Measurements from ENCODE around the gene DBNDD2.

Gene DBNDD2

GRCh38 chr20:45407783-45408645, at the start of gene DBNDD2:
TSS of gene DBNDD2 (plus strand) at chr20:45408289. CDS start at chr20:45408468, 179 bp downstream.
- DNase-seq (ENCODE audit: low read depth): no peak

DNA sequence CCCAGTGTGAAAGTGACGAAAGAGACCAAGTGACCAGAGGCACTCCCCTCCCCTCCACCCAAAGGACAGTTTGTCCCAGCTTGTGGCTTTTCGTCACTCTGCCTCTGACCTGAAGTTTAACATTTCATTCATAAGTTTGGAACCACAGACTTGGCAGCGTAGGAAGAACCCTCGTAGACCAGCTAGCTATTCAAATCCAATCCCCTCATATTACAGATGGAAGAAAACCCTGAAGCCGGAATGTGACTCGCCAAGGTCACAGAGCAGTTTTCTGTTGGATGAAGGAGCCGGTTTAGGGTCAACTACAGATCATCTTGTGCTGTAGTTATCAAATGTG, 49.1 kb upstream of the DBNDD2 start:
- no peak for DNase-seq (ENCODE audit: low read depth)

DNA sequence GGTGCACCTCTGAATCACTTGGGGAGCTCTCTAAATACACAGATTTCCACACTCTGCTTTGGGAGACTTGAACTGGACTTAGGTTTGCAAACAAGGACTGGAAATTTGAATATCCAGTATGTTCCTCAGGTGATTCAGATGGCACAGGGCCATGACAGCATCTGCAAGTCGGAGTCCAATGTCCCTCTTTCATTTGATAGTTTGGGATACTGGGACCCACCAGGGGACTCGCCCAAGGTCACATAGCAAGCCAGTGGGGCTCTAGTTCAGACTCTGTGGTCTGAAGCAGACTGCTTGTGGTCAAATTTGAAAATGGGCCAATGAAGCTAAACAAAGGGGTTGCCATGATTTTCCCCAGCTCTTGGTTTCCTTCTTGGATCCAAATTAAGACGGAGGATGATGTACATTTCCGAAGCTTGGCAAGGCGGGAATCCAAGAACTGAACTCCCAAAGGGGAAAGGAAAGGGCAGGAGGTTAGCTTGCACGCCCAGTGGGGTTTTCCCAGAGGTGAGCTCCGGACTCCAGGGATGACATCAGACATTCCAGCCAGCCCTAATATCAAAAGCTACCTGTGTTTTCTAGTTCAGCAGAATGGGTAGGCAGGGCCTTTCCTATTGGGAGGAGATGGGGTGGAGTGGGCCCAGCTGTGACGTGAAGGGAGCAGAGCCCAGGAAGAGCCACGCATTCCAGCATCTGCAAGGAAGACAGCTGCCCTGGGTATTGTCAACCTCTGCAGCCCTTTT, 48.5 kb upstream of the DBNDD2 start:
- no peak for DNase-seq (ENCODE audit: low read depth)

DNA sequence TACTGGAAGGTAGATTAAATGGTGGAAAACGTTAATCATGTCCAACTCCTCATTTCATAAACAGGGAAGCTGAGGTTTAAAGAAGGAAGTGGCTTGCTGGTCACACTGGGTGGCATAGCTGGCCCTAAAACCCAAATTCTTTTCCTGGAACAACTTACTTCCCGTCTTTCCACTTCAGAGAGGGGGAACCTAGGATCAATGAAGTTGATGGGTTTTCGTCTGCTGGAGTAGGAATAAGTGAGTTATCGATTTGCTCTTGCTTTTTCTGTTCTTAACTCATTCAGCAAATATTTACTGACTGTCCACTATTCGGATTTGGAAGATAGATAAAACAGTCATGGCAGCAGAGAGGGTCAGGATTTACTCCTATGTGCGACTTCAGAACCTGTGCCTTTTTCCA, 46.3 kb upstream of the DBNDD2 start:
- no peak for DNase-seq (ENCODE audit: low read depth)

DNA sequence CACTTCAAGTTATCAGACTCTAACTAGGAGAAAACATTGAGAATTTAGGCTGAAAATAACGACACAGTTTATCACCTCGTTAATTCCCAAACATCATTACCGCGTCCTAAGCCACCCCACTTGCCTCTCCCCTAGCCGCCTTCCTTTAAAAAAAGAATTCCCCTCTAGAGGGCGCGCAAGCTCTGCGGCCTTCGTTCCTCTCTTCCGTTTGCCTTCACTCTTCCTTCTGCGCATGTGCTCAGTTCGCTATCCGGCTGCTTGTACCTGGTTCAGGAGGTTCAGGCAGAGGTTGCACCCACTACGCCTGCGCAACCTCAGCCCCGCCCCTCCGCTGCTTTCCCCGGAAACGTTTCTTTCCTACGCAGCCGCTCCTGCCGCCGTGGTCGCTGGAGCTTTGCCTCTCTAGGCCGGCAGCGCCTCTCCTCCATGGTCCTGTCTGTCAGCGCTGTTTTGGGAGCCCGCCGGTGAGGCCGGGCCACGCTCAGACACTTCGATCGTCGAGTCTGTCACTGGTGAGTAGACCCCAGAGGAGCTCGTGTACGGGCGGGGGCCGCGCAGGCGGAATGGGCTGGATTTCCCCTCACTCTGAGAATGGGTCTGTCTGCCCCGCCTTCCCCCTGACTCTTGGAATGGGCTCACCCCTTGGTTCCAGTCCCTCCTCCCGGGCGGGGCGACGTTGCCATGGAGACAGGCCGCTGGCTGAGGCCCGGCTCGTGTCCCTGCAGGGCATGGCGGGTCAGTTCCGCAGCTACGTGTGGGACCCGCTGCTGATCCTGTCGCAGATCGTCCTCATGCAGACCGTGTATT, 45.1 kb upstream of the DBNDD2 start, which contains the start of gene SYS1:
TSS of gene SYS1 (plus strand) at position 353 of the 807 bp plus-strand sequence. CDS start at position 729, 376 bp downstream.
- DNase-seq (ENCODE audit: low read depth): peak; percentile 99

DNA sequence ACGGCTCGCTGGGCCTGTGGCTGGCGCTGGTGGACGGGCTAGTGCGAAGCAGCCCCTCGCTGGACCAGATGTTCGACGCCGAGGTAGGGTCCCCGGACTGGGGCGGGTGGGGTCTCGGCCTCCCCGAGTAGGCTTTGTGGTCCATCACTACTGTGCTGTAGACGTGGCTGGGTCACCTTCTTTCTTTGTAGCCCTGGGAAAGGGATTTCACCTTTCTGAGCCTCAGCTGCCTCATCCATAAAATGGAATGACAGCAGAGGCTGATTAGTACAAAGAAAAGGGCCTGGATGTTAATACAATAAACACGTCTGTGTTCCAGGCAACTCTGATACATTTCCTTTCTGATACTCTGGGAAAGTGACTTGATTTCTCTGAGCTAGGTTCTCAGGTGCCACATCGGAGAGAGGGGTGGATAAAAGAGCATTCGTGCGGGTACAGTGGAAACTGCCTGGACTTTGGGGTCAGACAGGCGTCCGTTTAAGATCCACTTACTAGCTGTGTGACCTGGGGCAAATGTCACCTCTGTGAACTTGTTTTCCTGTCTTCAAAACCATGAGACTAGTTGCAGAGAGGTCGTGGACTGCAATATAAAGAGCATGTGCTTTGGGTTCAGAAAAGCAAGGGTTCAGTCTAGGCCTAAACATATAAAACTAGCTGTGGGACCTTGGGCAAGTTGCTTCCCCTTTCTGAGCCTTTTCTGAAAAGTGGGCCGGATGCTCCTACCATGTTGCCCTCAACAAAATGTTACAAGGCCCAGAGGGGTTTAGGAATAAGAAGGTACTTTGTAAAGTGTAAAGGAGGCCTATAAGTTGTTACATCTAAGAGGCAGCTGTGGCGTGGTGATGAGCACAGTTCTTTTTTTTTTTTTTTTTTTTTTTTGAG, 44.2 kb upstream of the DBNDD2 start:
- DNase-seq (ENCODE audit: low read depth): no peak

DNA sequence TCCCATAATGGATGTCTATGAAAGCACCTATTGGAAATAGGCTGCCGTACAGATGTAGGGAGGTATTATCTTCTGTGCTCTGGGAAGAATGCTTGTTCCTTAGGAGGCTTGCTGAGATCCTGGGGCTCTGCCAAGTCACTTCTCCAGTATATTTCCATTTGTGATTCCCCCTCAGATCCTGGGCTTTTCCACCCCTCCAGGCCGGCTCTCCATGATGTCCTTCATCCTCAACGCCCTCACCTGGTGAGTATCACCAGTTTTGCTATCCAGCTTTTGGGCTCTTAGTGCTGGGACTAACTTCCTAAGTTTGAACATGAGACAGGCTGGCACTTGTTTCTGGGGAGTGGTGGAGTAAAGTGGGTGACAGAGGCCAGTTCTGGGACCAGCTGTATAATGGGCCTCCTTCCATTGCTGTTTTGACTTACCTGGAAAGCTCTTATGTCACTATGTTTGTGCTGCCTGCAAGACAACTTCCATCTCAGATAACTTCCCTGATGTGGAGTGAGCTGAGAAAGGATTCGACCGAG, 42.6 kb upstream of the DBNDD2 start:
- no peak for DNase-seq (ENCODE audit: low read depth)

- no peak for DNase-seq (ENCODE audit: low read depth)
Measured at GRCh38 chr20:45366192-45366591, 41.9 kb upstream of the DBNDD2 start.

- DNase-seq (ENCODE audit: low read depth): no peak
Measured at GRCh38 chr20:45366631-45367030, 41.5 kb upstream of the DBNDD2 start.

DNA sequence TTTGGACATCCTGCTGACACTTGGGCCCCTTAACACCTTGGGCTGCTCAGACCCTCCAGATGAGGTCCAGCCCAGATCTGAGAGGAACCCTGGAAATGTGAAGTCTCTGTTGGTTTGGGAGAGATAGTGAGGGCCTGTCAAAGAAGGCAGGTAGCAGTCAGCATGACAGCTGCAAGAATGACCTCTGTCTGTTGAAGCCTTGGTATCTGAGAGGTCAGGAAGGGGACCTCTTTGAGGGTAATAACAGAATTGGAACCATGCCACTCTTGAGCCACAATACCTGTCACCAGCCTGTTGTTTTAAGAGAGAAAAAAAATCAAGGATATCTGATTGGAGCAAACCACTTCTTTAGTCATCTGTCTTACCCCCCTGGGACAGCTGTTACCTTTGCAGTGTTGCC, 41.0 kb upstream of the DBNDD2 start:
- no peak for DNase-seq (ENCODE audit: low read depth)

DNA sequence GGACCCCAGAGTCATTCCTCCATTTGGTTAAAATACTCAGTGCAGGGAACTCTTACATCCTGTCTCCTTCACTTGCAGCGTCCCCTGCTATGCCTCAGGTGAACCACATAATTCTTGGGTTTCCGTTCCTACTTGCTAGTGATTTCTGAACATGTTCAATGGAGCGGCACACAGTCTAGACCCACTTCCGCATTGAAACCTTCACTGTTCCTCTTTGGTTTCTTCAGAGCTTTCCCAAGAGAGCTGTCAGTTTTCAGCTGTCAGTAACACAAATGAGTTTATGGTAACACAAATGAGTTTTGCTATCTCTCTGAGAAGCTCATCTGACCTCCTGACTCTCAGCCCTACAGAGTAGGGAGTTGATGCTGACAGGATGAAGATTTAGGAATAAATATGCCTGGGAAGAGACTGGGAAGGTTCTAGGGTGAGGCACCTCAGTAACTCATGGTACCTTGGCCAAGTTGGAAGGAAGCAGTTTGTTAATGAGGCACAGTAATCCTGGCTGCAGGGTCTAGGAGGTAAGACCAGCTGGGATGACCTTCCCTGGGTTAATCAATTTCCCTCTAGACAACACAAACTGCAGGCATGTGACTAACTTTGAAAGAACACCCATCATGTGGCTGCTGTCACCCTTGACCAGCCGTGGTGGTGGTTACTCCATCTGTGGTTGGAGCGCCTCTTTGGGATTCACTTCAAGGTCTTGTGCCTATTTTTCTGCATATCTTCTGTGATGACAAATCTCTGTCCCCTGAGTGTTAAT, 39.7 kb upstream of the DBNDD2 start:
- DNase-seq (ENCODE audit: low read depth): no peak

- DNase-seq (ENCODE audit: low read depth): no peak
Measured at GRCh38 chr20:45370571-45371160, 37.4 kb upstream of the DBNDD2 start.

DNA sequence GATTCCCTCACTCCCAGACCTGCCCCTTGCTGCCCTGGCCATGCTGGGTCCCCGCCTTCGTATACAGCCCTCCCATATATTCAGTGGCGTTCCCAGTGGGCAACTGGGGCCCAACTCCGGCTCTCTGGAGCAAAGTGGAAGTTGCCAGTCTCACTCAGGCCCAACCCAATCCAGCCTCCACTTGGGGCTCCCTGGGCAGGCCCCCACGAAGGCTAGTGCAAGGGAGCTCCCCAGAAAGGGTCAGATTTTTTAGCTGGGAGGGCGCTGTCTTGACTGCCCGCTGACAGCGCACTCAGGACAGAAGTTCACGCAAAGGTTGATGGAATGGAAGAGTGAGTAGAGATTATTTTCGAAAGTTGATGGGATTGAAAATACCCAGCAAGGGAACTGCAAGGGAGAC, 35.8 kb upstream of the DBNDD2 start:
- DNase-seq (ENCODE audit: low read depth): no peak

GRCh38 chr20:45372646-45373352, 35.3 kb upstream of the DBNDD2 start:
- no peak for DNase-seq (ENCODE audit: low read depth)

DNA sequence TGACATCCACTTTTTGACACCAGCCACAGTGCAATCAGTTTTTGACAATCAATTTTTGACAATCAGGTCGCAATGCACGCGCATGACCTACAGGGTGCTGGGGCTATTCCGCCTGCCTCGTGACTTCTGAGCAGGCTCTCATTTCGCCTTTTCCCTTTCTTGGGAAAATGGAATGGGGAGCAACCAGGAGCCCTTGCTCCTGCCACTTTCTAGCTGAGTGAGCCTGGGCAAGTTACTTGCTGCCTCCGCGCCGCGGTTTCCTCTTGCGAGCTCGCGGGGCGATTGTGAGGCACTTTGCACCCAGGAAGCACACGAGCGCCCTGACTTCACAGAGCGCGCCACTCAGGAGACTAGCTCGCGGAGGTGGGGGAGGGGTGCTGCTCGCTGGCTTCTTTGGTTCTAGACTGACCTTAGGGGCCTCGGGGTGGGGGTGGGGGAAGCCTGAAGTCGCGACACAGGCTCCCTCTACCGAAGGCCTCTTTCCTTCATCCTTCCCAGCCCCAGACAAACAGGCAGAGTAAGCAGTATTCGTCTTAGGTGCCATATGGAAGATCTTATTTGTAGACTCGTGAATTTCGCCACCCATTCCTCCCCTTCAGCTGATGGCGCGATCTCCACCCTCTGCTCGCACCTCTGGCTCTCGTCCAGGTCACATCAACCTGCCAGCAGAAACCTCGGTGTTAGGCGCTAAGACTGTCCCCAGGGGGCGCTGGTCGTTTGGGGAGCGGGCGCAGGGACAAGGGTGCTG, 34.6 kb upstream of the DBNDD2 start:
- peak; percentile 96 for DNase-seq (ENCODE audit: low read depth)

DNA sequence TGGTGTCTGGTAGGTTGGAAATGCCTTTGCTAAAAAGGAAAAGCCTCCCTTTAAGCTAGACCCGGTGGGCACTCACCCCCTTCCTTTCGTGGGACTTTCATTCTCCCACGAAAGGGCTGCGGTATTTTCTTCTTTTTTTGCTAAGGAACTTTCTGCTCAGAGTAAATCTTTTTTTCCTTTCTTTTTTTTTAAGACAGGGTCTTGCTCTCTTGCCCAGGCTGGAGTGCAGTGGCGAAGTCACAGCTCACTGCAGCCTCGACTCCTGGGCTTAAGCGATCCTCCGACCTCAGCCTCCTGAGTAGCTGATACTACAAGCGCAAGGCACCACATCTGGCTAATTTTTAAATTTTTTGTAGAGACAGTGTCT, 34.0 kb upstream of the DBNDD2 start:
- DNase-seq (ENCODE audit: low read depth): no peak

- no peak for DNase-seq (ENCODE audit: low read depth)
Measured at GRCh38 chr20:45374966-45375365, 33.1 kb upstream of the DBNDD2 start.

DNA sequence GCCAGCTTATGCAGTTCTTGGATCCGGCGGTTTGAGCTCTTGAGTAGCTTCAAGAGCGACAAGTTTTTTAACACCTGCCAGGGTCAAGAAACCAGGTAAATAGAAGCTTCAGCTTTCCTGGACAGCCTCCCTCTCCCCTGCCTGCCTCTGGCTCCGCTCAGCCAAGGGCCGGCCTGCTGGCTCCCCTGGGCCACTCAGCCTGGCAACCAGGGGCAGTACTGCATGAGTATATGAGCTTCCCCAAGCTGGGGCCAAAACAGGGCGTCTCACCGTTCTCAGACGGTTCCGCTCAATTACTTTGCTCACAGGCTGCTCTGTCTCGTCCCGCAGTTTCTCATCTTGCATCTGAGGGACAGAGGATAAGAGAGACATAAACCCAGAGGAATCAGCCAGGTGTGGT, 30.8 kb upstream of the DBNDD2 start:
- DNase-seq (ENCODE audit: low read depth): no peak

DNA sequence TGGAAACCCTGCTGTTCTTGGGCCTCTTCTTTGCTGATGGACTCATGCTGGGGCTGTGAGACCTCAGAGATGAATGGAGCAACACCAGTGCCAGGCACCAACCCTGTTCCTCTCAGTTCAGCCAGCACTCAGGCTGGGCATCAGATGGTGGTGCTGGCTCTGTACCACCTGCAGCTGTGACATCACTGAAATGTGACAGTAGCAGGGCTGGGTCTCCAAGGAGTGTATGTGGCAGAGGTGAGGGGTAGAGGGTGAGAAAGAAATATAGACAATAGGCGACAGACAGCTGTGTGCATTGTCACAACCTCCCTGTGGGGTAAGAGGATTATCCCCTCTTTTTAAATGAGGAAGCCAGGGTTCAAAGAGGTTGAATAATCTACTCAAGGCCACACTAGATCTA, 29.9 kb upstream of the DBNDD2 start, which contains the start of gene TP53TG5:
TSS of gene TP53TG5 (minus strand) at position 135 of the 400 bp plus-strand sequence. CDS start at position 46, 89 bp downstream.
- no peak for DNase-seq (ENCODE audit: low read depth)

Measured in activated T-cell treated with anti-CD3 and anti-CD28 coated beads for 1 hour (primary cell).